ENCODE data around the gene TFPI.

DNA sequence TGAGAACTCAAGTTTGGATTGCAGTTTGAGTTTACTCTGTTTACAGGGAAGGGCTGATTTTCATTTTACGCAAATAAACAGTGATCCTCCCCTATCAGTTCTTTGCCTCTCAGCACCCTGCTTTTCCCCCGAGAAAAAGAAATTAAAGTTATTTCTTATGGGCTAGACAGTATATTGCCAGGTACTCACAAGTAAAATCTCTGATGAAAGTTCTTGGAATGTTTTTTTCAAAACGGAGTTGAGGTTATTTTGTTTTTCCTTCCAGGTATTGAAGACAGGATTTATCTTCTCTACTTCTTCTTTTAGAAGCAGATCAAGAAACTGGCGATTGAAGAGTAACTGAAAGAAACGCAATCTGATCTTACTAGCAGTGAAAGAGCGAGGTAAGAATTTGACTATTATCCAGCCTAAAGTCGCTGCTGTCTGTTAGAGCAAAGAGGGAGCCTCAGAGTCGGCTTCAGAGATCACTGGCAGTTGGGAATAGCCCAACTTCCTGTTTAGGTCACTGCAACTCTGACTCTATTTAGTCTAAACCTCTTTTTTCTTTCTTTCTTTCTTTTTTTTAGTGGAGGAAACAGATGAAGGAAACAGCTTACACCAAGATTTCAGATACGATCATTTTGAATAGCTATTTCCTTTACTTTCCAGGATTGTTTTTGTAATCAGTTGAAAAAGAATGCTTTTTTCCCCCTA, at the start of gene TFPI:
- TF ChIP-seq, protein P1, sequence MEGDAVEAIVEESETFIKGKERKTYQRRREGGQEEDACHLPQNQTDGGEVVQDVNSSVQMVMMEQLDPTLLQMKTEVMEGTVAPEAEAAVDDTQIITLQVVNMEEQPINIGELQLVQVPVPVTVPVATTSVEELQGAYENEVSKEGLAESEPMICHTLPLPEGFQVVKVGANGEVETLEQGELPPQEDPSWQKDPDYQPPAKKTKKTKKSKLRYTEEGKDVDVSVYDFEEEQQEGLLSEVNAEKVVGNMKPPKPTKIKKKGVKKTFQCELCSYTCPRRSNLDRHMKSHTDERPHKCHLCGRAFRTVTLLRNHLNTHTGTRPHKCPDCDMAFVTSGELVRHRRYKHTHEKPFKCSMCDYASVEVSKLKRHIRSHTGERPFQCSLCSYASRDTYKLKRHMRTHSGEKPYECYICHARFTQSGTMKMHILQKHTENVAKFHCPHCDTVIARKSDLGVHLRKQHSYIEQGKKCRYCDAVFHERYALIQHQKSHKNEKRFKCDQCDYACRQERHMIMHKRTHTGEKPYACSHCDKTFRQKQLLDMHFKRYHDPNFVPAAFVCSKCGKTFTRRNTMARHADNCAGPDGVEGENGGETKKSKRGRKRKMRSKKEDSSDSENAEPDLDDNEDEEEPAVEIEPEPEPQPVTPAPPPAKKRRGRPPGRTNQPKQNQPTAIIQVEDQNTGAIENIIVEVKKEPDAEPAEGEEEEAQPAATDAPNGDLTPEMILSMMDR (IDR thresholded peaks at IDR 0.05; ENCODE audit: poor library complexity), result no peak
- TF ChIP-seq EZH2phosphoT487 (IDR thresholded peaks at IDR 0.05; ENCODE audit: low read depth, severe bottlenecking, unreplicated experiment), result no peak

Measured in hepatocyte (in vitro differentiated cells).